Embryonic facial prominence (tissue), 1 donor: ENCODE measurements around the gene PRKCE.

Experiments
- DNase-seq: peaks from one replicate; pipeline ENCODE4 v3.0.0-alpha.2; 2016; ENCODE audit errors: extremely low spot score

Gene PRKCE

GRCh38 chr2:46117994-46118393 is 466.5 kb downstream of the PRKCE start:
- no peak for DNase-seq

- DNase-seq = no peak
These were observed 467.3 kb downstream of the PRKCE start for GRCh38 chr2:46118656-46119371.

GRCh38 chr2:46119453-46119852 is 468.0 kb downstream of the PRKCE start:
- peak; percentile 16 for DNase-seq

GRCh38 chr2:46120792-46121555 is 469.5 kb downstream of the PRKCE start:
- no peak for DNase-seq

GRCh38 chr2:46122318-46122976 is 471.0 kb downstream of the PRKCE start:
- DNase-seq = no peak

- DNase-seq = no peak
These were observed 471.5 kb downstream of the PRKCE start for GRCh38 chr2:46123013-46123412.

GRCh38 chr2:46125798-46126197 is 474.3 kb downstream of the PRKCE start:
- no peak for DNase-seq

- DNase-seq = no peak
These were observed 475.1 kb downstream of the PRKCE start for GRCh38 chr2:46126571-46126970.

- DNase-seq = no peak
These were observed 475.7 kb downstream of the PRKCE start for GRCh38 chr2:46127176-46127575.

- no peak for DNase-seq
These were observed 479.0 kb downstream of the PRKCE start for GRCh38 chr2:46130511-46130910.

- no peak for DNase-seq
These were observed 481.5 kb downstream of the PRKCE start for GRCh38 chr2:46132996-46133395.

GRCh38 chr2:46134531-46135227 is 483.2 kb downstream of the PRKCE start:
- no peak for DNase-seq

GRCh38 chr2:46135228-46135855 is 483.9 kb downstream of the PRKCE start:
- DNase-seq = no peak

GRCh38 chr2:46135958-46136357 is 484.5 kb downstream of the PRKCE start:
- DNase-seq = no peak

GRCh38 chr2:46136481-46136880 is 485.0 kb downstream of the PRKCE start:
- DNase-seq = no peak

GRCh38 chr2:46136953-46137352 is 485.5 kb downstream of the PRKCE start:
- no peak for DNase-seq

- no peak for DNase-seq
These were observed 491.3 kb downstream of the PRKCE start for GRCh38 chr2:46142546-46143428.

GRCh38 chr2:46143429-46144132 is 492.1 kb downstream of the PRKCE start:
- no peak for DNase-seq

- DNase-seq = no peak
These were observed 492.8 kb downstream of the PRKCE start for GRCh38 chr2:46144133-46144800.
